Adrenal gland (tissue), 5 donors: ENCODE data around the gene GDF2.

ENCODE experiments used
- POLR2A ChIP-seq, 2 donors: fragments of 450-650 bp; IDR thresholded peaks; one replicate each; pipeline ENCODE4 v1.6.1; 2017; ENCODE audit warnings: antibody characterized with exemption in 2 of 2, mild to moderate bottlenecking in 2 of 2, moderate library complexity in 1 of 2
- TF ChIP-seq, protein P1 (sequence below), 6 experiments: fragments of 450-650 bp in 4 of 6; fragments of 200-600 bp in 2 of 6; sonication (generic) in 1 of 6; IDR thresholded peaks; 1 replicate in 5 of 6; 2 replicates in 1 of 6; pipeline versions ENCODE4 v1.5.1 to v1.8.0; 2016 to 2021; ENCODE audit warnings: antibody characterized with exemption in 6 of 6, mild to moderate bottlenecking in 2 of 6, moderate library complexity in 1 of 6
- donor health status: DM: no; HTN: no; CAD: no.

DNA sequence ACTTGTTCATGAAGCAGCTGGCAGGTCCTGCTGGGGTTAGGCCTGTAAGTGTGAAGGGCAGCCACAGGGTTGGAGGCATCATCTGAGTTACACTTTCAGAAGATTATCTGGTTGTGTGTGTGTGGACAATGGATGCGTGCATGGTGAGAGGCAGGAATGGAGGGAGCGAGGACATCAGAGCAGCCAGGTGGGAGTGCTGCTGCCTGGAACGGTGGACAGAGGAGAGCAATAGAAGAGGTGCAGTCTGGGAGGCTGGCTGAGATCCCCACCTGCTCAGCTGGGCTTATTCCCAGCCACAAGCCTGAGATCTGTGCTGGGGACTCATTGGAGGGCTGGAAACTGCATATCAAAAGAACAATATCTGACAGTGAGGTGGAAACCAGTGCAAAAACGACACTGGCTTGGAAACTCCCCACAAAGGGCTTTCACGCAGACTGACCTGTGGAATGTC is 44.0 kb downstream of the GDF2 start:
- TF ChIP-seq POLR2A (IDR thresholded peaks at IDR 0.05), result no peak
- TF ChIP-seq, protein P1, sequence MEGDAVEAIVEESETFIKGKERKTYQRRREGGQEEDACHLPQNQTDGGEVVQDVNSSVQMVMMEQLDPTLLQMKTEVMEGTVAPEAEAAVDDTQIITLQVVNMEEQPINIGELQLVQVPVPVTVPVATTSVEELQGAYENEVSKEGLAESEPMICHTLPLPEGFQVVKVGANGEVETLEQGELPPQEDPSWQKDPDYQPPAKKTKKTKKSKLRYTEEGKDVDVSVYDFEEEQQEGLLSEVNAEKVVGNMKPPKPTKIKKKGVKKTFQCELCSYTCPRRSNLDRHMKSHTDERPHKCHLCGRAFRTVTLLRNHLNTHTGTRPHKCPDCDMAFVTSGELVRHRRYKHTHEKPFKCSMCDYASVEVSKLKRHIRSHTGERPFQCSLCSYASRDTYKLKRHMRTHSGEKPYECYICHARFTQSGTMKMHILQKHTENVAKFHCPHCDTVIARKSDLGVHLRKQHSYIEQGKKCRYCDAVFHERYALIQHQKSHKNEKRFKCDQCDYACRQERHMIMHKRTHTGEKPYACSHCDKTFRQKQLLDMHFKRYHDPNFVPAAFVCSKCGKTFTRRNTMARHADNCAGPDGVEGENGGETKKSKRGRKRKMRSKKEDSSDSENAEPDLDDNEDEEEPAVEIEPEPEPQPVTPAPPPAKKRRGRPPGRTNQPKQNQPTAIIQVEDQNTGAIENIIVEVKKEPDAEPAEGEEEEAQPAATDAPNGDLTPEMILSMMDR (IDR thresholded peaks at IDR 0.05), result no peak
